Prostate gland (tissue), 2 donors: Measurements from ENCODE around the gene DROSHA.

Experiments
- CTCF ChIP-seq, 4 experiments: fragments of 200-600 bp in 2 of 4; fragments of 450-650 bp in 2 of 4; sonication (generic) in 2 of 4; IDR thresholded peaks; 1 replicate in 3 of 4; 2 replicates in 1 of 4; pipeline ENCODE4 v1.5.1; 2016 to 2019; ENCODE audit warnings: antibody characterized with exemption in 4 of 4, mild to moderate bottlenecking in 2 of 4, moderate library complexity in 2 of 4
- POLR2AphosphoS5 ChIP-seq: sonication (generic); formaldehyde crosslinking; IDR thresholded peaks from one replicate; pipeline ENCODE4 v1.6.1; 2017; ENCODE audit warnings: antibody characterized with exemption

GRCh38 chr5:31382051-31382878 is 149.6 kb downstream of the DROSHA start:
- TF ChIP-seq POLR2AphosphoS5 (no peak), CTCF (IDR thresholded peaks at IDR 0.05) (no peak)
